Measurements from ENCODE around the gene PCDHA9.
"Not testable (repeated sequence)": the region's sequence is repeated elsewhere in the genome, so short reads cannot be mapped to it uniquely, and the experiment has no call there.

The PCDHA9 gene, protein sequence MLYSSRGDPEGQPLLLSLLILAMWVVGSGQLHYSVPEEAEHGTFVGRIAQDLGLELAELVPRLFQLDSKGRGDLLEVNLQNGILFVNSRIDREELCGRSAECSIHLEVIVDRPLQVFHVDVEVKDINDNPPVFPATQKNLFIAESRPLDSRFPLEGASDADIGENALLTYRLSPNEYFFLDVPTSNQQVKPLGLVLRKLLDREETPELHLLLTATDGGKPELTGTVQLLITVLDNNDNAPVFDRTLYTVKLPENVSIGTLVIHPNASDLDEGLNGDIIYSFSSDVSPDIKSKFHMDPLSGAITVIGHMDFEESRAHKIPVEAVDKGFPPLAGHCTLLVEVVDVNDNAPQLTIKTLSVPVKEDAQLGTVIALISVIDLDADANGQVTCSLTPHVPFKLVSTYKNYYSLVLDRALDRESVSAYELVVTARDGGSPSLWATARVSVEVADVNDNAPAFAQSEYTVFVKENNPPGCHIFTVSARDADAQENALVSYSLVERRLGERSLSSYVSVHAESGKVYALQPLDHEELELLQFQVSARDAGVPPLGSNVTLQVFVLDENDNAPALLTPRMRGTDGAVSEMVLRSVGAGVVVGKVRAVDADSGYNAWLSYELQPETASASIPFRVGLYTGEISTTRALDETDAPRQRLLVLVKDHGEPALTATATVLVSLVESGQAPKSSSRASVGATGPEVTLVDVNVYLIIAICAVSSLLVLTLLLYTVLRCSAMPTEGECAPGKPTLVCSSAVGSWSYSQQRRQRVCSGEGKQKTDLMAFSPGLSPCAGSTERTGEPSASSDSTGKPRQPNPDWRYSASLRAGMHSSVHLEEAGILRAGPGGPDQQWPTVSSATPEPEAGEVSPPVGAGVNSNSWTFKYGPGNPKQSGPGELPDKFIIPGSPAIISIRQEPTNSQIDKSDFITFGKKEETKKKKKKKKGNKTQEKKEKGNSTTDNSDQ

DNA sequence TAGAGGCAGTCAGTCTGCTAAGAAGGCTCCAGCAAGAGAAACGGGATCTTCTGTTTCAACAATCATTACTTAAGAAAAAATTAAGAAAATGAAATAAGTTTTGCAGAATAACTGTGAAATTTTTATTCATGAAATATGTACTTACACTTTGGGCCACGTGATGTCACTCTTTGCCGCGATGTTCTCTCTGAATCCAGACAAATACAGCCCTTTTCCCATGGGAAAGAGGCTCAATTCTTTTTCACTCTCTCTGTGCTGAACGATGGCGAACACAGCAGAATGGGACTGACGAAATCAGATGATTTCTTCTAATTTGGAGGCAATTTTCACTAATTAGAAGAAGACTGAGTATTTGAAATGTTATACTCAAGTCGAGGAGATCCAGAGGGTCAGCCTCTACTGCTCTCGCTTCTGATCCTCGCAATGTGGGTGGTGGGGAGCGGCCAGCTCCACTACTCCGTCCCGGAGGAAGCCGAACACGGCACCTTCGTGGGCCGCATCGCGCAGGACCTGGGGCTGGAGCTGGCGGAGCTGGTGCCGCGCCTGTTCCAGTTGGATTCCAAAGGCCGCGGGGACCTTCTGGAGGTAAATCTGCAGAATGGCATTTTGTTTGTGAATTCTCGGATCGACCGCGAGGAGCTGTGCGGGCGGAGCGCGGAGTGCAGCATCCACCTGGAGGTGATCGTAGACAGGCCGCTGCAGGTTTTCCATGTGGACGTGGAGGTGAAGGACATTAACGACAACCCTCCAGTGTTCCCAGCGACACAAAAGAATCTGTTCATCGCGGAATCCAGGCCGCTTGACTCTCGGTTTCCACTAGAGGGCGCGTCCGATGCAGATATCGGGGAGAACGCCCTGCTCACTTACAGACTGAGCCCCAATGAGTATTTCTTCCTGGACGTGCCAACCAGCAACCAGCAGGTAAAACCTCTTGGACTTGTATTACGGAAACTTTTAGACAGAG, at the start of gene PCDHA9:
PCDHA9 (plus strand) TSS at position 244 of the 964 bp plus-strand sequence; CDS start at position 358, 114 bp downstream.
- not testable (repeated sequence) for DNase-seq (ENCODE audit: low spot score)

DNA sequence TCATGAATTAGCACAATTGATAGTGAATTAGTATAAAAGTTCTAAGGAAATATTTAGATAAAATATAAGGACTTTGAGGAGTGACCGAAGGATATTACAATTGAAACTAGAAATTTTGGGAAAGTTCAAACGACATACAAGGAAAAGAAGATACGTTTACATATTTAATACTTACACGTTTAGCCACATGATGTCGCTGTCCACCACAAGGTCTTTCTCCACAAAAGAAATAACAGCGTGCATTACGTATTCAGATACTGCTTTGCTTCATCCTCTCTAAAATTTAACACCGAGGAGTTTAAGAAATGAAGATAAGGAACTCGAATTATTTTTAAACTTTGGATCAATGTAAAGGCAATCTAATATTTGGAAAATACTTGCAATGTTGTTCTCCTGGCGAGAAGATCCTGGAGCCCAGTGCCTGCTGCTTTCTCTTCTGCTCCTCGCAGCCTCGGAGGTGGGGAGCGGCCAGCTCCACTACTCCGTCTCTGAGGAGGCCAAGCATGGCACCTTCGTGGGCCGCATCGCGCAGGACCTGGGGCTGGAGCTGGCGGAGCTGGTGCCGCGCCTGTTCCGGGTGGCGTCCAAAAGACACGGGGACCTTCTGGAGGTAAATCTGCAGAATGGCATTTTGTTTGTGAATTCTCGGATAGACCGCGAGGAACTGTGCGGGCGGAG, 47.2 kb upstream of the PCDHA9 start, which contains the start of gene PCDHA3:
PCDHA3 (plus strand) TSS at position 242 of the 678 bp plus-strand sequence.
- DNase-seq (ENCODE audit: low spot score) = peak; percentile 70

DNA sequence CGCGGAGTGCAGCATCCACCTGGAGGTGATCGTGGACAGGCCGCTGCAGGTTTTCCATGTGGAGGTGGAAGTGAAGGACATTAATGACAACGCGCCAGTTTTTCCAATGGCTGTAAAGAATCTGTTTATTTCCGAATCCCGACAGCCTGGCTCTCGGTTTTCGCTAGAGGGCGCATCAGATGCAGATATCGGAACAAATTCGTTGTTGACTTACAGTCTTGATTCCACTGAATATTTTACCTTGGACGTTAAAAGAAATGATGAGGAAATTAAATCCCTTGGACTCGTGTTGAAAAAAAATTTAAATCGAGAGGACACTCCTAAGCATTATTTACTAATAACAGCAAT, 46.7 kb upstream of the PCDHA9 start:
- DNase-seq (ENCODE audit: low spot score) = peak; percentile 61

DNA sequence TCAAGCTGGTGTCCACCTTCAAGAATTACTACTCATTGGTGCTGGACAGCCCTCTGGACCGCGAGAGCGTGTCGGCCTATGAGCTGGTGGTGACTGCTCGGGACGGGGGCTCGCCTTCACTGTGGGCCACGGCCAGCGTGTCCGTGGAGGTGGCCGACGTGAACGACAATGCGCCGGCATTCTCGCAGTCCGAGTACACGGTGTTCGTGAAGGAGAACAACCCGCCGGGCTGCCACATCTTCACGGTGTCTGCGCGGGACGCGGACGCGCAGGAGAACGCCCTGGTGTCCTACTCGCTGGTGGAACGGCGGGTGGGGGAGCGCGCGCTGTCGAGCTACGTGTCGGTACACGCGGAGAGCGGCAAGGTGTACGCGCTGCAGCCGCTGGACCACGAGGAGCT, 45.8 kb upstream of the PCDHA9 start:
- not testable (repeated sequence) for DNase-seq (ENCODE audit: low spot score)

DNA sequence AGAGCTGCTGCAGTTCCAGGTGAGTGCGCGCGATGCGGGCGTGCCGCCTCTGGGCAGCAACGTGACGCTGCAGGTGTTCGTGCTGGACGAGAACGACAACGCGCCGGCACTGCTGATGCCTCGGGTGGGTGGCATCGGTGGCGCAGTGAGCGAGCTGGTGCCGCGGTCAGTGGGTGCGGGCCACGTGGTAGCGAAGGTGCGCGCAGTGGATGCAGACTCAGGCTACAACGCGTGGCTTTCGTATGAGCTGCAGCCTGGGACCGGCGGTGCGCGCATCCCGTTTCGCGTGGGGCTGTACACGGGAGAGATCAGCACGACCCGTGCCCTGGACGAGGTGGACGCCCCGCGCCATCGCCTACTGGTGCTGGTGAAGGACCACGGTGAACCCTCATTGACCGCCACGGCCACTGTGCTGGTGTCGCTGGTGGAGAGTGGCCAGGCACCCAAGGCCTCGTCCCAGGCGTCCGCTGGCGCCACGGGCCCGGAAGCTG, 45.4 kb upstream of the PCDHA9 start:
- no peak for DNase-seq (ENCODE audit: low spot score)

DNA sequence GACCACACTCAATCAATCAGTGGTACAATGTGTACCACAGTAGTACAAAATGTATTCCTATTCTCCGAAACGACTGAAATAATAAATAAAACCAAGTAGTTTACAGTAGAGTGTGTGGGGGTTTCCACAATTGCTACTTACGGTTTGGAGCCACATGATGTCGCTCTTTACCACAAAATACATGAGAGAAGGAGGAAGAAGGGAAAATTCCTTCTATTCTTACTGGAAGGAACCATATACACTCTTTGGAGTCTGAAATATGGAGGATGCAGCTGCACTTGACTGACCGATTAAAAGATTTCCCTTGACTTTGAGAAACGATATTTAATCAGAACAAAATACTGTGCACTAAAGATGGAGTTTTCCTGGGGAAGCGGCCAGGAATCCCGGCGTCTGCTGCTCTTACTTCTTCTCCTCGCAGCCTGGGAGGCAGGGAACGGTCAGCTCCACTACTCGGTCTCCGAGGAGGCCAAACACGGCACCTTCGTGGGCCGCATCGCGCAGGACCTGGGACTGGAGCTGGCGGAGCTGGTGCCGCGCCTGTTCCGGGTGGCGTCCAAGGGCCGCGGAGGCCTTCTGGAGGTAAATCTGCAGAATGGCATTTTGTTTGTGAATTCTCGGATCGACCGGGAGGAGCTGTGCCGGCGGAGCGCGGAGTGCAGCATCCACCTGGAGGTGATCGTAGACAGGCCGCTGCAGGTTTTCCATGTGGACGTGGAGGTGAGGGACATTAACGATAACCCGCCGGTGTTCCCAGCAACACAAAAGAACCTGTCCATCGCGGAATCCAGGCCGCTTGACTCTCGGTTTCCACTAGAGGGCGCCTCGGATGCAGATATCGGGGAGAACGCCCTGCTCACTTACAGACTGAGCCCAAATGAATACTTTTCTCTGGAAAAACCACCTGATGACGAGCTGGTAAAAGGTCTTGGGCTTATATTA, 41.1 kb upstream of the PCDHA9 start, which contains the start of gene PCDHA4:
PCDHA4 (plus strand) TSS at position 235 of the 942 bp plus-strand sequence.
- peak; percentile 59 for DNase-seq (ENCODE audit: low spot score)

DNA sequence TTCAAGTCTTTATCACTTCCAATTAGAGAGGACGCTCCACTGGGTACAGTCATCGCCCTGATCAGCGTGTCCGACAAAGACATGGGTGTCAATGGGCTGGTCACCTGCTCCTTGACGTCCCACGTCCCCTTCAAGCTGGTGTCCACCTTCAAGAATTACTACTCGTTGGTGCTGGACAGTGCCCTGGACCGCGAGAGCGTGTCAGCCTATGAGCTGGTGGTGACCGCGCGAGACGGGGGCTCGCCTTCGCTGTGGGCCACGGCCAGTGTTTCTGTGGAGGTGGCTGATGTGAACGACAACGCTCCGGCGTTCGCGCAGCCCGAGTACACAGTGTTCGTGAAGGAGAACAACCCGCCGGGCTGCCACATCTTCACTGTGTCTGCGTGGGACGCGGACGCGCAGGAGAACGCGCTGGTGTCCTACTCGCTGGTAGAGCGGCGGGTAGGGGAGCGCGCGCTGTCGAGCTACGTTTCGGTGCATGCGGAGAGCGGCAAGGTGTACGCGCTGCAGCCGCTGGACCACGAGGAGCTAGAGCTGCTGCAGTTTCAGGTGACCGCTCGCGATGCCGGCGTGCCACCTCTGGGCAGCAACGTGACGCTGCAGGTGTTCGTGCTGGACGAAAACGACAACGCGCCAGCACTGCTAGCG, 39.8 kb upstream of the PCDHA9 start:
- DNase-seq (ENCODE audit: low spot score) = not testable (repeated sequence)

DNA sequence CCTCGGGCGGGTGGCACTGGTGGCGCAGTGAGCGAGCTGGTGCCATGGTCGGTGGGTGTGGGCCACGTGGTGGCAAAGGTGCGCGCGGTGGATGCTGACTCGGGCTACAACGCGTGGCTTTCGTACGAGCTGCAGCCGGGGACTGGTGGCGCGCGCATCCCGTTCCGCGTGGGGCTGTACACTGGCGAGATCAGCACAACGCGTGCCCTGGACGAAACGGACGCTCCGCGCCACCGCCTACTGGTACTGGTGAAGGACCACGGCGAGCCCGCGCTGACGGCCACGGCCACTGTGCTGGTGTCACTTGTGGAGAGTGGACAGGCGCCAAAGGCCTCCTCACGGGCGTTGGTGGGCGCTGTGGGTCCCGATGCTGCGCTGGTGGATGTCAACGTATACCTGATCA, 39.3 kb upstream of the PCDHA9 start:
- DNase-seq (ENCODE audit: low spot score) = no peak

DNA sequence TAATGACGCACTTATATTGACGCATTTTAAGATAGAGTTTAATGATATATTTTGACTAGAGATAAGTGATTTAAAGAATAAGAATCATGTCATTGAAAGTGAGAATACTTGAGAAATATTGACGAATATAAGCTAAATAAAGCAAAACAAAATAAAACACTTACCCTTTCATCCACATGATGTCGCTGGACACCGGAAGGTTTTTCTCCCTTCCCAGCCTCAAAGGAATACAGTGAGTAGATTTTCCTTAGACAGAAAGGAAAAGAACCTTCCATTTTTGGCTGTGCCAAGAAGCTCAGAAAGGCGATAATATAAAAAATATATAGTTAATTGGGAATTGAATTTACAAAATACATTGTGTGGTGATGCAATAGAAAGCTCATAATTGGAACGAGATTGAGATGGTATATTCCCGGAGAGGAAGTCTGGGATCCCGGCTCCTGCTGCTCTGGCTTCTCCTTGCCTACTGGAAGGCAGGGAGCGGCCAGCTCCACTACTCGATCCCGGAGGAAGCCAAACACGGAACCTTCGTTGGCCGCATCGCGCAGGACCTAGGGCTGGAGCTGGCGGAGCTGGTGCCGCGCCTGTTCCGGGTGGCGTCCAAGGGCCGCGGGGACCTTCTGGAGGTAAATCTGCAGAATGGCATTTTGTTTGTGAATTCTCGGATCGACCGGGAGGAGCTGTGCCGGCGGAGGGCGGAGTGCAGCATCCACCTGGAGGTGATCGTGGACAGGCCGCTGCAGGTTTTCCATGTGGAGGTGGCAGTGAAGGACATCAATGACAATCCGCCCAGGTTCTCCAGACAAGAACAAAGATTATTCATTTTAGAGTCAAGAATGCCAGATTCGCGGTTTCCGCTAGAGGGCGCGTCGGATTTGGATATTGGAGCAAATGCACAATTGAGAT, 26.6 kb upstream of the PCDHA9 start, which contains the start of gene PCDHA5:
PCDHA5 (plus strand) TSS at position 239 of the 906 bp plus-strand sequence.
- peak; percentile 33 for DNase-seq (ENCODE audit: low spot score)

DNA sequence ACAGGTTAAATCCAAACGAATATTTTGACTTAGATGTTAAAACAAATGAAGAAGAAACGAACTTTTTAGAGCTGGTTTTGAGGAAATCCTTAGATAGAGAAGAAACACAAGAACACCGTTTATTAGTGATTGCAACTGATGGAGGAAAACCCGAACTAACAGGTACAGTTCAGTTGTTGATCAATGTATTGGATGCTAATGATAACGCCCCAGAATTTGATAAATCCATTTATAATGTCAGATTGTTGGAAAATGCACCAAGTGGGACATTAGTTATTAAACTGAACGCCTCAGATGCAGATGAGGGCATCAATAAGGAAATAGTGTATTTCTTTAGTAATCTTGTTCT, 25.9 kb upstream of the PCDHA9 start:
- DNase-seq (ENCODE audit: low spot score) = no peak

DNA sequence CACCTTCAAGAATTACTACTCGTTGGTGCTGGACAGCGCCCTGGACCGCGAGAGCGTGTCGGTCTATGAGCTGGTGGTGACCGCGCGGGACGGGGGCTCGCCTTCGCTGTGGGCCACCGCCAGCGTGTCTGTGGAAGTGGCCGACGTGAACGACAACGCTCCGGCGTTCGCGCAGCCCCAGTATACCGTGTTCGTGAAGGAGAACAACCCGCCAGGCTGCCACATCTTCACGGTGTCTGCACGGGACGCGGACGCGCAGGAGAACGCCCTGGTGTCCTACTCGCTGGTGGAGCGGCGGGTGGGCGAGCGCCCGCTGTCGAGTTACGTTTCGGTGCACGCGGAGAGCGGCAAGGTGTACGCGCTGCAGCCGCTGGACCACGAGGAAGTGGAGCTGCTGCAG, 25.2 kb upstream of the PCDHA9 start:
- not testable (repeated sequence) for DNase-seq (ENCODE audit: low spot score)

DNA sequence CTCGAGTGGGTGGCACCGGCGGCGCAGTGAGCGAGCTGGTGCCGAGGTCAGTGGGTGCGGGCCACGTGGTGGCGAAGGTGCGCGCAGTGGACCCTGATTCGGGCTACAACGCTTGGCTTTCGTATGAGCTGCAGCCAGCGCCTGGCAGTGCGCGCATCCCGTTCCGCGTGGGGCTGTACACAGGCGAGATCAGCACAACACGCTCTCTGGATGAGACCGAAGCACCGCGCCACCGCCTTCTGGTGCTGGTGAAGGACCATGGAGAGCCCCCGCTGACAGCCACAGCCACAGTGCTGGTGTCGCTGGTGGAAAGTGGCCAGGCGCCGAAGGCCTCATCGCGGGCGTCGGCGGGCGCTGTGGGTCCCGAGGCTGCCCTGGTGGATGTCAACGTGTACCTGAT, 24.7 kb upstream of the PCDHA9 start:
- DNase-seq (ENCODE audit: low spot score) = no peak

DNA sequence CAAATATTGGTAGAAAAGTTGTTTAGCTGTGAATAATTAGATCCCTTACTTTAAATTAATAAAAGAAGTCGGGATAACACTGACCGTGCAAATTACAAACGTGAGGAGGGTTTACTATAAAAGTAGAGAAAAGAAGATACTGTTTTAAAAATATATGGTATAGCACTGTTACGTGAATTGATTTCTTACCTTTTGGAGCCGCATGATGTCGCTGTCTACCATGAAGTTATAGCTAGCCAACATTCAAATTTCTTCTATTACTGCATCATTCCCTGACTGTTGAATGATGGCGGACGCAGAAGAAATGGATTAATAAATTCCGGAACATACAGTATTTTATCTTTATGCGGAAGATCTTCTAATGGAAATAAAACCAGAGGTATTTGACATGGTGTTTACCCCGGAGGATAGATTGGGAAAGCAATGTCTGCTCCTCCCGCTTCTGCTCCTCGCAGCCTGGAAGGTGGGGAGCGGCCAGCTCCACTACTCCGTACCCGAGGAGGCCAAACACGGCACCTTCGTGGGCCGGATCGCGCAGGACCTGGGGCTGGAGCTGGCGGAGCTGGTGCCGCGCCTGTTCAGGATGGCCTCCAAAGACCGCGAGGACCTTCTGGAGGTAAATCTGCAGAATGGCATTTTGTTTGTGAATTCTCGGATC, 20.3 kb upstream of the PCDHA9 start, which contains the start of gene PCDHA6:
PCDHA6 (plus strand) TSS at position 257 of the 658 bp plus-strand sequence; CDS start at position 389, 132 bp downstream.
- peak; percentile 39 for DNase-seq (ENCODE audit: low spot score)

DNA sequence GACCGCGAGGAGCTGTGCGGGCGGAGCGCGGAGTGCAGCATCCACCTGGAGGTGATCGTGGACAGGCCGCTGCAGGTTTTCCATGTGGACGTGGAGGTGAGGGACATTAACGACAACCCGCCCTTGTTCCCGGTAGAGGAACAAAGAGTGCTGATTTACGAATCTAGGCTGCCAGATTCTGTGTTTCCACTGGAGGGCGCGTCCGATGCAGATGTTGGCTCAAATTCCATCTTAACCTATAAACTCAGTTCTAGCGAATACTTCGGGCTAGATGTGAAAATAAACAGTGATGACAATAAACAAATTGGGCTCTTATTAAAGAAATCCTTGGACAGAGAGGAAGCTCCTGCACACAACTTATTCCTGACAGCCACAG, 19.8 kb upstream of the PCDHA9 start:
- no peak for DNase-seq (ENCODE audit: low spot score)

DNA sequence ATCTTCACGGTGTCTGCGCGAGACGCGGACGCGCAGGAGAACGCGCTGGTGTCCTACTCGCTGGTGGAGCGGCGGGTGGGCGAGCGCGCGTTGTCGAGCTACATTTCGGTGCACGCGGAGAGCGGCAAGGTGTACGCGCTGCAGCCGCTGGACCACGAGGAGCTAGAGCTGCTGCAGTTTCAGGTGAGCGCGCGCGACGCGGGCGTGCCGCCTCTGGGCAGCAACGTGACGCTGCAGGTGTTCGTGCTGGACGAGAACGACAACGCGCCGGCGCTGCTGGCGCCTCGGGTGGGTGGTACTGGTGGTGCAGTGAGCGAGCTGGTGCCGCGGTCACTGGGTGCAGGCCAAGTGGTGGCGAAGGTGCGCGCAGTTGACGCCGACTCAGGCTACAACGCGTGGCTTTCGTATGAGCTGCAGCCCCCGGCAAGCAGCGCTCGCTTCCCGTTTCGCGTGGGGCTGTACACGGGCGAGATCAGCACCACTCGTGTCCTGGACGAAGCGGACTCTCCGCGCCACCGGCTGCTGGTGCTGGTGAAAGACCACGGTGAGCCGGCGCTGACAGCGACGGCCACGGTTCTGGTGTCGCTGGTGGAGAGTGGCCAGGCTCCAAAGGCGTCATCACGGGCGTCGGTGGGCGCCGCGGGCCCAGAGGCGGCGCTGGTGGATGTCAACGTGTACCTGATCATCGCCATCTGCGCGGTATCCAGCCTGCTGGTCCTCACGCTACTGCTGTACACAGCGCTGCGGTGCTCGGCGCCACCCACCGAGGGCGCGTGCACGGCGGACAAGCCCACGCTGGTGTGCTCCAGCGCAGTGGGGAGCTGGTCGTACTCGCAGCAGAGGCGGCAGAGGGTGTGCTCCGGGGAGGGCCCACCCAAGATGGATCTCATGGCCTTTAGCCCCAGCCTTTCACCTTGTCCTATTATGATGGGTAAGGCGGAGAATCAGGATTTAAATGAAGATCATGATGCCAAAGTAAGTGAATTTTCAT, 18.4 kb upstream of the PCDHA9 start:
- not testable (repeated sequence) for DNase-seq (ENCODE audit: low spot score)

DNA sequence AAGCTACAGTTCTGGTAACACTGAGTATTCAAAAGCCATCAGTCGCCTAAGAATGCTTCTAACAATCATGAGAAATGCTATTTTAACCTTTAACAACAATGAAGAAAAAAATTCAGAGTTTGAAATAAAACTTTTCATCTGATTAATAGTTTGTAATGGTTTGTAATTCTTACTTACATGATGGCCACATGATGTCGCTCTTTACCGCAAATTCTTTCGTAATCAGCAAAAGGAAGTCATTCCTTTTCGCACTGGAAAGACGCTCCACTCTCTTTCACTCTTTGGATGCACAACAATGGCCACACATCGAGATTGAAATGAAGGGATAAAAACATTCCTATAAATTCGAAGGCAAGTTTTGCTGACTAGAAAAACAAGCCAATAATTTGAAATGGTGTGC, 14.2 kb upstream of the PCDHA9 start, which contains the start of gene PCDHA7:
PCDHA7 (plus strand) TSS at position 277 of the 400 bp plus-strand sequence; CDS start at position 392, 115 bp downstream.
- peak; percentile 58 for DNase-seq (ENCODE audit: low spot score)

Measured in globus pallidus (tissue), 1 donor.